ENCODE results near the gene AK5. TPM values are rescaled to one million over a fixed set of nuclear protein-coding genes. Genes with fewer than 3 reads are reported as not detected.

The AK5 gene
- polyA plus RNA-seq, 1 donor from 2014 or later: 2.7 TPM

DNA sequence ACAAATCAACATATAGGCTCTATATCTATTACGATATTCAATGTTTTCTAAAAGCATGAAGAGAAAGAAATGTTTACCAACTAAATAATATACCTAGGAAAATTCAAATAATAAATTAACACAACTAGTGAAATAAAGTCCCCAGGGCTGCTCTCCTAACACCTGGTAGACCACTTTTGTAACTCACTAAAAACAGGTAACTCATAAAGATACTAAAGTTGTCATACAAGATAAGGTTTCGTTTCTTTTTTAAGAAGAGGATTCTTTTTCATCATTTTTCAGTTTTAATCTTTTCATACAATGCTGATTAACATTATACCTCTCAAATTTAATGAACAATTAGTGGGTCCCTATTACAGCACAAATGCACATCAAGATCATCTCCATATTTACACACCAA lies 301.7 kb downstream of the AK5 start:
- Mint-ChIP-seq H3K4me1 (peaks cover 15 to 24% (median 15%) of the 10 kb centered on the region in 3 donors), H3K36me3 (peaks cover 22% of the 10 kb centered on the region), H3K4me3 (peak overlapping the region in 1 of 4 donors; percentile 75), H3K27me3 (no peaks in the 10 kb centered on the region), H3K27ac (peak overlapping the region in 1 of 3 donors; percentile 48), H3K9me3 (peaks cover 0 to 2% (median 0%) of the 10 kb centered on the region in 3 donors)

- peaks cover 16% of the 10 kb centered on the region for H3K36me3 Mint-ChIP-seq
- H3K4me3 Mint-ChIP-seq: no peak overlapping the region
- H3K4me1 Mint-ChIP-seq: peaks cover 15 to 24% (median 15%) of the 10 kb centered on the region in 3 donors
- H3K9me3 Mint-ChIP-seq: peaks cover 0 to 2% (median 0%) of the 10 kb centered on the region in 3 donors
- no peak overlapping the region for H3K27ac Mint-ChIP-seq
- no peaks in the 10 kb centered on the region for H3K27me3 Mint-ChIP-seq
Observed at GRCh38 chr1:77584884-77585283, 303.1 kb downstream of the AK5 start.

DNA sequence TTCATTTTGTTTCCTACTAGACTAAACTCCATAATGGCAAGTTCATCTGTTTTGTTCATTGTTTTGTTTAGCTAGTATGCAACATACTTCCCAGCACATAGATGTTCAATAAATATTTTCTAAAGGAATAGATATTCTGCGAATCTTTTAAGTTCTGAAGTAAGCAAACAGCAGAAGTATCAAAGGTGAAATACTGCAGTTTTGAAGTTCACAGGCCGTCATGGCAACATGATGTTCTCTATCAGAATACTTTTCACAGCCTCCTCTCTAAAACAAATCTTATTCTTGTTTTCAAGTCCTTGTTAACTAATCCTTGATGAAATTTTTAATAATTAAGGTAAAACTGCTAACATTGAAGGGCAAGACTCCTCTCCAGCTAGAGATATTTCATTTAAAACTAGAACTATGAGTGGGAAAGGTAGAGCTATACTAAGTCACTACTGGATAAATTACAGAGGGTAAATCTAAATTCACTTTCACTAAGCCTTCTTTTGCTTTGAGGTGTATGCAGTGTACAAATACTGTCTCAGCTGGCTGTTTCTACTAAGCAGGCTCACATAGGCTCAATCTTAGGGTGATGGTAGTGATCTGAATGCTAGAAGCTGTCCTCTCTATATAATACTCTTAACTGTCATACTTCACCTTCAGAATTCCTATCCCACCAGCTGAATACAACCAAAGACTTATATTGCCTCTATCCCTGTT lies 303.9 kb downstream of the AK5 start:
- Mint-ChIP-seq H3K27ac (no peak overlapping the region), H3K4me3 (no peak overlapping the region), H3K27me3 (no peaks in the 10 kb centered on the region), H3K9me3 (peaks cover 0 to 2% (median 0%) of the 10 kb centered on the region in 3 donors), H3K4me1 (peaks cover 15 to 24% (median 15%) of the 10 kb centered on the region in 3 donors), H3K36me3 (peaks cover 20% of the 10 kb centered on the region)

- H3K4me1 Mint-ChIP-seq: peaks cover 6 to 18% (median 7%) of the 10 kb centered on the region in 3 donors
- H3K36me3 Mint-ChIP-seq: peaks cover 15% of the 10 kb centered on the region
- no peaks in the 10 kb centered on the region for H3K27me3 Mint-ChIP-seq
- peaks cover 0 to 2% (median 0%) of the 10 kb centered on the region in 3 donors for H3K9me3 Mint-ChIP-seq
- no peak overlapping the region for H3K4me3 Mint-ChIP-seq
- H3K27ac Mint-ChIP-seq: no peak overlapping the region
Observed at GRCh38 chr1:77589231-77589630, 307.4 kb downstream of the AK5 start.

DNA sequence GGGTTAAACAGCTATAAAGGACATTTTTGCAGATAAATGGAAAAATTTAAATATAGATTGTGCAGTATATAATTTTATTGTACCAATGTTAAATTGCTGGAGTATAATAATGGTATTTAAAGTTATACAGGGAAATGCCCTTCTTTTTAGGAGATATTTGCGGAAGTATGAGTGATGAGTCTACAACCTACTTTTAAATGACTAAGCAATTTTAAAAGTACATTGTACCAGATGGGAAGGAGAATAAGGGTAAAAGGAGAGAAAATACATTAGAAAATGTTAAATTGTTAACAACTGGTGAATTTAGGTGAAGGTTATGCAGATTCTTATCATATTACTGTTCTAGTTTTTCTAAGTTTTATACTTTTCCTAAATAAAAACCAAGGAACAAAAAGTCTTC lies 308.8 kb downstream of the AK5 start:
- Mint-ChIP-seq H3K27ac (peak overlapping the region in 2 of 3 donors; percentile 44 to 65), H3K4me3 (no peak overlapping the region), H3K4me1 (peaks cover 7 to 15% (median 12%) of the 10 kb centered on the region in 3 donors), H3K27me3 (no peaks in the 10 kb centered on the region), H3K9me3 (peaks cover 0 to 2% (median 0%) of the 10 kb centered on the region in 3 donors), H3K36me3 (peaks cover 16% of the 10 kb centered on the region)

DNA sequence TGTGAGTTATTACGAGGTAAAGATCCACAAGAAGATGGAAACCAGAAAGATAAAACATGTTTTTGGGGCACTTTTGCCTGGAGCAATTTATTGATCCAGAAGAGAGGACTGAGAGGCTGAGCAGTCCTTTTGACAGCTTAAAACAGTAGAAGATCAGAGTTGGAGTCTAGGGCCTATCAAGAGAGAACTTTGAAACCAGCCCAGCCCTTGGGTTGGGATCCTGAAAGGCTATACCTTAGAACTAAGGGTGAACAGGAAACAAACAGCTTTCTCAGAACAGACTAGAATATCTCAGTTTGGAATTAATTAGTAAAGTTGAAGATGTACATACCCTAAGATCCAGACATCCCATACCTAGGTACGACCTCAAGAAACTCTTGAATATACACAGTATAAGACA lies 311.1 kb downstream of the AK5 start:
- peaks cover 11% of the 10 kb centered on the region for H3K36me3 Mint-ChIP-seq
- no peak overlapping the region for H3K4me3 Mint-ChIP-seq
- peaks cover 5 to 10% (median 9%) of the 10 kb centered on the region in 3 donors for H3K4me1 Mint-ChIP-seq
- H3K27ac Mint-ChIP-seq: peak overlapping the region in 1 of 3 donors; percentile 50
- no peaks in the 10 kb centered on the region for H3K27me3 Mint-ChIP-seq
- H3K9me3 Mint-ChIP-seq: no peaks in the 10 kb centered on the region

- Mint-ChIP-seq H3K36me3 (peaks cover 11% of the 10 kb centered on the region), H3K4me3 (no peak overlapping the region), H3K4me1 (peaks cover 5 to 9% (median 6%) of the 10 kb centered on the region in 3 donors), H3K27ac (peak overlapping the region in 1 of 3 donors; percentile 18), H3K9me3 (no peaks in the 10 kb centered on the region), H3K27me3 (no peaks in the 10 kb centered on the region)
Observed at GRCh38 chr1:77594366-77595112, 312.7 kb downstream of the AK5 start.

GRCh38 chr1:77597310-77597709 lies 315.5 kb downstream of the AK5 start:
- no peaks in the 10 kb centered on the region for H3K27me3 Mint-ChIP-seq
- H3K27ac Mint-ChIP-seq: no peak overlapping the region
- no peak overlapping the region for H3K4me3 Mint-ChIP-seq
- peaks cover 5 to 15% (median 9%) of the 10 kb centered on the region in 3 donors for H3K4me1 Mint-ChIP-seq
- no peaks in the 10 kb centered on the region for H3K9me3 Mint-ChIP-seq
- peaks cover 7% of the 10 kb centered on the region for H3K36me3 Mint-ChIP-seq

DNA sequence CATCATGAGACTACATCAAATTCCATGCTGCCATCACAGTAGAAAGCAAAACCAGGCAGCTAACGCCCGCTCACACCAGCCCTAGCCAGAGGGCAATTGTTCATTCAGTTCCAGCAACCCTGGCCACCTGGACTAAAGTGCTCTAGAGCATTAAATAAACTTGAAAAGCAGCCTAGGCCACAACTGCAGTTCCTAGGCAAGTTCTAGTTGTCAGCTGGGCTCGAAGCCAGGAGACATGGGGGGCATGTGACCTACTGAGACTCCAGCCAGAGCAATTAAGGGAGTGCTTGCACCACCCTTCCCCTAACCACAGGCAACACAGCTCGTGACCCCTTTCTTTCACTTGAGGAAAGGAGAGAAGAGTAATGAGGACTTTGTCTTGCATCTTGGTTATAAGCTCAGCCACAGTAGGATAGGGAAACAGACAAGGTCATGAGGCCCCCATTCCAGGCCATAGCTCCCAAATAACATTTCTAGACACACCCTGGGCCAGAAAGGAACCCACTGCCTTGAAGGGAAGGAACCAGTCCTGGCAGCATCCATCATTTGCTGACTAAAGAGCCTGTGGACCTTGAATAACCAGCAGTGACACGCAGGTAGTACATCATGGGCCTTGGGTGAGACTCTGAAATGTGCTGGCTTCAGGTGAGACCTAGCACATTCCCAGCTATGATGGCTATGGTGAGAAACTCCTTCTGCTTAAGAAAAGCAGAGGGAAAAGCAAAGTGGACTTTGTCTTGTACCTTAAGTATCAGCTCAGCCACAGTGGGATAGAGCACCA lies 323.6 kb downstream of the AK5 start:
- Mint-ChIP-seq H3K27me3 (no peaks in the 10 kb centered on the region), H3K36me3 (peaks cover 28% of the 10 kb centered on the region), H3K4me1 (peaks cover 6 to 14% (median 7%) of the 10 kb centered on the region in 3 donors), H3K9me3 (peaks cover 4 to 20% (median 14%) of the 10 kb centered on the region in 3 donors), H3K4me3 (no peak overlapping the region), H3K27ac (no peak overlapping the region)

DNA sequence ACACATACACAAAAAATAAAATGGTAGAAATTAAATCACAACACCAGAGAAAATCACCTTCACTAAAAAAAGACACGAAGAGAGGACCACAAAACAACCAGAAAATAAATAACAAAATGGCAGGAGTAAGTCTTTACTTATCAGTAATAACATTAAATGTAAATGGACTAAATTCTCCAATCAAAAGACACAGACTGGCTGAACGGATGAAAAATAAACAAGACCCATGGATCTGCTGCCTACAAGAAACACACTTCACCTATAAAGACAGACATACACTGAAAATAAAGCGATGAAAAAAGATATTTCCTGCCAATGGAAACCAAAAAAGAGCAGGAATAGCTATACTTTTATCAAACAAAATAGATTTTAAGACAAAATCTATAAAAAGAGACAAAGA lies 327.1 kb downstream of the AK5 start:
- no peaks in the 10 kb centered on the region for H3K27me3 Mint-ChIP-seq
- peaks cover 13 to 25% (median 14%) of the 10 kb centered on the region in 3 donors for H3K9me3 Mint-ChIP-seq
- peaks cover 36% of the 10 kb centered on the region for H3K36me3 Mint-ChIP-seq
- H3K27ac Mint-ChIP-seq: no peak overlapping the region
- peak overlapping the region in 1 of 4 donors; percentile 3 for H3K4me3 Mint-ChIP-seq
- H3K4me1 Mint-ChIP-seq: peaks cover 8 to 11% (median 8%) of the 10 kb centered on the region in 3 donors

Other genes starting within 250 kb of the AK5 start
- gene PIGK, start 62.6 kb upstream of the AK5 start, polyA plus RNA-seq: 18.1 TPM

Measured in IgD-negative memory B cell (primary cell).